Tibial nerve (tissue), 4 donors: ENCODE results near the gene CORIN. TPM values are rescaled to one million over a fixed set of nuclear protein-coding genes. Genes with fewer than 3 reads are reported as not detected.
"Not testable (repeated sequence)": the region's sequence is repeated elsewhere in the genome, so short reads cannot be mapped to it uniquely, and the experiment has no call there.

Source experiments
- DNase-seq, 2 donors: peaks; one replicate each; pipeline ENCODE4 v3.0.0-alpha.2; 2019; ENCODE audit warnings: low spot score in 2 of 2
- H3K27ac ChIP-seq, 4 donors: fragments of 200-600 bp; sonication (generic) in 3 of 4; one replicate each; pipeline ENCODE4 v1.5.1; 2017 to 2019; ENCODE audit warnings: mild to moderate bottlenecking in 1 of 4
- H3K27me3 ChIP-seq, 2 donors: fragments of 200-600 bp; sonication (generic) in 1 of 2; one replicate each; pipeline versions ENCODE4 v1.5.1 to v1.6.0; 2017 to 2019
- H3K36me3 ChIP-seq, 3 donors: fragments of 200-600 bp; sonication (generic); one replicate each; pipeline ENCODE4 v1.5.1; 2018 to 2019
- H3K4me1 ChIP-seq, 4 donors: fragments of 200-600 bp; sonication (generic) in 3 of 4; one replicate each; pipeline ENCODE4 v1.5.1; 2017 to 2019
- H3K4me3 ChIP-seq, 4 donors: fragments of 200-600 bp; sonication (generic) in 3 of 4; one replicate each; pipeline ENCODE4 v1.5.1; 2017 to 2019; ENCODE audit warnings: mild to moderate bottlenecking in 1 of 4, moderate library complexity in 1 of 4
- H3K9me3 ChIP-seq, 4 donors: fragments of 200-600 bp; sonication (generic) in 3 of 4; one replicate each; pipeline ENCODE4 v1.5.1; 2017 to 2019
- CTCF ChIP-seq, 5 experiments: fragments of 200-600 bp in 3 of 5; fragments of 450-650 bp in 2 of 5; sonication (generic) in 3 of 5; IDR thresholded peaks; one replicate each; pipeline ENCODE4 v1.5.1; 2016 to 2019; ENCODE audit warnings: antibody characterized with exemption in 5 of 5, mild to moderate bottlenecking in 3 of 5, moderate library complexity in 2 of 5
- EP300 ChIP-seq, 2 donors: sonication (generic); formaldehyde crosslinking; IDR thresholded peaks; one replicate each; pipeline ENCODE4 v1.6.1; 2017; ENCODE audit warnings: antibody characterized with exemption in 2 of 2, mild to moderate bottlenecking in 1 of 2
- POLR2A ChIP-seq, 2 donors: fragments of 450-650 bp; IDR thresholded peaks; one replicate each; pipeline ENCODE4 v1.6.1; 2017; ENCODE audit warnings: antibody characterized with exemption in 2 of 2, mild to moderate bottlenecking in 2 of 2, moderate library complexity in 2 of 2
- WGBS, 2 donors: methylation state at CpG; one replicate each; pipeline ENCODE4 v1.1.5; 2018; 5-methylcytosine and 5-hydroxymethylcytosine counted together
- small RNA-seq: library from RNA; depleted of rRNA; stranded (forward); fragments of <200 nt; gene quantifications from one replicate; pipeline ENCODE3, GENCODE V24; 2016
- total RNA-seq, 4 donors: library from RNA; depleted of rRNA; stranded (reverse); fragments of >200 nt; gene quantifications; one replicate each; pipeline ENCODE4 v1.1.0, GENCODE V29; 2016

The CORIN gene
- total RNA-seq, 4 donors from 2014 or later, result 0.22 to 0.42 TPM; not detected in 2

- TF ChIP-seq CTCF (IDR thresholded peaks at IDR 0.05), result no peak
- TF ChIP-seq POLR2A (IDR thresholded peaks at IDR 0.05), result no peak
- TF ChIP-seq EP300 (IDR thresholded peaks at IDR 0.05), result no peak
- WGBS, 2 donors, result 93 to 96% methylated on average over 7 of the region's 7 CpGs
- no peaks in the 10 kb centered on the region for H3K9me3 ChIP-seq
- H3K4me3 ChIP-seq, result no peak overlapping the region
- peaks cover 0 to 7% (median 0%) of the 10 kb centered on the region in 4 donors for H3K4me1 ChIP-seq
- H3K27me3 ChIP-seq, result no peaks in the 10 kb centered on the region
- peaks cover 0 to 80% (median 0%) of the 10 kb centered on the region in 3 donors for H3K36me3 ChIP-seq
- DNase-seq, result no peak
- H3K27ac ChIP-seq, result no peak overlapping the region
Observed at GRCh38 chr4:47550899-47551548, 286.8 kb downstream of the CORIN start.

GRCh38 chr4:47550357-47550756 is 287.5 kb downstream of the CORIN start:
- not testable (repeated sequence) for H3K4me1 ChIP-seq, H3K27me3 ChIP-seq
- WGBS, 2 donors, result 88 to 98% methylated on average over 7 of the region's 7 CpGs

More at GRCh38 chr4:47550357-47550756, 287.5 kb downstream of the CORIN start:
- H3K4me3 ChIP-seq, DNase-seq, H3K27ac ChIP-seq, H3K9me3 ChIP-seq: not testable (repeated sequence)
- peaks cover 0 to 82% (median 0%) of the 10 kb centered on the region in 3 donors for H3K36me3 ChIP-seq

Small RNA genes lying within 50 kb of the gene (small RNA-seq; reads per million reads assigned to genes)
- gene MIR8053, result not detected

Other genes starting within 250 kb of the CORIN start
- gene NFXL1, start 76.5 kb upstream of the CORIN start, total RNA-seq, result 10 to 100 TPM; 12.2 to 18.0 (median 15.6) TPM
- 1 to 10 TPM; 4.1 to 7.2 (median 4.7) TPM for gene CNGA1, start 178.6 kb upstream of the CORIN start, total RNA-seq
- 1 to 10 TPM in 3 of 4 donors, under 1 TPM in 1; 0.87 to 3.1 (median 1.9) TPM for gene NIPAL1, start 178.7 kb upstream of the CORIN start, total RNA-seq